ENCODE results near the gene WBP1.
"Not testable (repeated sequence)": the region's sequence is repeated elsewhere in the genome, so short reads cannot be mapped to it uniquely, and the experiment has no call there.

The WBP1 gene

DNA sequence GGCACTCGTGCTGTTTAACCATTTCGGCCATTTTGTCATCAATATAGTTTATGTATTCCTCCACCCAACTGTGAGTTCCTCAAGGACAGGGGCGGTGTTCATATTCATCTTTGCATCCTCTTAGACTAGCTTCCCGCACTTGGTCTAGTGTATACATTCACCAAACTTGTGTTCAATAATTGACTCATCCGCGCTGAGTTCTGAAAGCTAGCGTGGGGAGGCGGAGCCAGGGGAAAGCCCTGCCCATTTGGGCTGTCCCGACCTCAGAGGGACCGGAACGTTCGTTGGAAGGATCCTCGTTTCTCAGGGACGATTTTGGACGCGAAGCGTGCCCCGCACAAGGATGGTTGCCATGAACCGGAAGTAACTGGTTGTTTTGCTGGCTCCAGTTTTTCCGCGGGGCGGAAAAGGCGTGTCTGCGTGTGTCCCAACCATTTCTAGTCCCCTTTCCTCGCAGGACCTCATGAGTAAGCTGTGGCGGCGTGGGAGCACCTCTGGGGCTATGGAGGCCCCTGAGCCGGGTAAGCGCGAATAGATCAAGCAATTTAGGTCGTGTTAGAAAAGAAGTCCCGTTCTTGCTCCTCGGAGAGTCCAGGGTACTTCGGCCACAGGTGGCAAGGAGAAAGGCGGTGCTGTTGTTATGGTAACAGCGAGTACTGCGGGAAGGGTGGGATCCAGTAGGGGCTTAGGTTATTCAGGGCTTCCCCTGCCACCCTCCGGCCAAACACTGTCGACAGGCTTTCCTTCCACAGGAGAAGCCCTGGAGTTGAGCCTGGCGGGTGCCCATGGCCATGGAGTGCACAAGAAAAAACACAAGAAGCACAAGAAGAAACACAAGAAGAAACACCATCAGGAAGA is 3.4 kb upstream of the WBP1 start, which contains the start of gene INO80B:
Gene INO80B (plus strand): TSS at position 434 of the 858 bp plus-strand sequence. CDS start 30 bp downstream, at position 464.
- peak; percentile 99 for DNase-seq (ENCODE audit: low spot score)

DNA sequence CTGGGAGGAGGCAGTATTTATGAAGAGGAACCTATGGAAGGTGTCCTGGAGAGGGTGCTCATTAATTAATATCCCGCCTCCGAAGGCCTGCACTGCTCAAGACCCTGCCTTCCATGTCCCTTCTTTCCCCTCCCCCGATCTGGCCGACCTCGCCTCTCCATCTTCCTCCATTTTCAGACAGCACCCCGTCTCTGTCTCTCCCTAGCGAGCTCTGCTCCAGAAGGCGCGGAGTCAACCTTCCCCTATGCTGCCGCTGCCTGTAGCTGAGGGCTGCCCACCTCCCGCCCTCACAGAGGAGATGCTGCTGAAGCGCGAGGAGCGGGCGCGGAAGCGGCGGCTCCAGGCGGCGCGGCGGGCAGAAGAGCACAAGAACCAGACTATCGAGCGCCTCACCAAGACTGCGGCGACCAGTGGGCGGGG is 1.1 kb upstream of the WBP1 start:
- no peak for DNase-seq (ENCODE audit: low spot score)

DNA sequence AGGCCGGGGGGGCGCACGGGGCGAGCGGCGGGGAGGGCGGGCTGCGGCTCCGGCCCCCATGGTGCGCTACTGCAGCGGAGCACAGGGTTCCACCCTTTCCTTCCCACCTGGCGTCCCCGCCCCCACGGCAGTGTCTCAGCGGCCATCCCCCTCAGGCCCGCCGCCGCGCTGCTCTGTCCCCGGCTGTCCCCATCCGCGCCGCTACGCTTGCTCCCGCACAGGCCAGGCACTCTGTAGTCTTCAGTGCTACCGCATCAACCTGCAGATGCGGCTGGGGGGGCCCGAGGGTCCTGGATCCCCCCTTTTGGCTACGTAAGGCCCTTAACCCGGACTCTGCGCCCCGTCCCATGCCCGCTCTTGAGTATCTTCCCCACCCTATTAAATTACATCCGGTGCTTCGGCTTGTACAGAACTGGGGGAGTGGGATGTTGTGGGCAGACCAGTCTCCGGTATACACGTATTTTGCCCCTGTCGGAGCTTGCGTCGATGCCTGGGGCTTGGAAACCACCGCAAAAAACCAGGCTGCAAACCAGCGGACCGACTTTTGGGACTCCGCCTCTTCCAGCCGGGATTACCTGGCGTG is 598 bp upstream of the WBP1 start:
- no peak for DNase-seq (ENCODE audit: low spot score)

DNA sequence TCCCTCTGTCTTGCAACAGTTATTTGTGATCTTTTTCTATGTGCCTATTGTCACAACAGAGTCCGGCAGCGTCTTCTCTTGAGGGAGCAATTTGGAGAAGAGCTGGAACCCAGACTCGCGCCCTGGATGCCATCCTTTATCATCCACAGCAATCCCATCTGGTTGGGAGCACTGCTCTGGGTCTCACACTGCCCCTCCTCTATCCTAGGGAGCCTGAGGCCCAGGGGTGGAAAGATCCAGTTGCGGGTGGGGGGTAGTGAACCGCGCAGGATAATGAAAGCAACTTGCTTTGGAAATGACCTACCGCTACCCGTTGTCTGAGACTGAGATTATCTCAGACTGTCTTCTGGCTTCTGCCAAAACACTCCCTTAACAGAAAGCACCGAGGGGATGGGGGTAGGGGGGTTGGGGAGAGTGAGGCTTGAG is 713 bp downstream of the WBP1 start:
- DNase-seq (ENCODE audit: low spot score): no peak

DNA sequence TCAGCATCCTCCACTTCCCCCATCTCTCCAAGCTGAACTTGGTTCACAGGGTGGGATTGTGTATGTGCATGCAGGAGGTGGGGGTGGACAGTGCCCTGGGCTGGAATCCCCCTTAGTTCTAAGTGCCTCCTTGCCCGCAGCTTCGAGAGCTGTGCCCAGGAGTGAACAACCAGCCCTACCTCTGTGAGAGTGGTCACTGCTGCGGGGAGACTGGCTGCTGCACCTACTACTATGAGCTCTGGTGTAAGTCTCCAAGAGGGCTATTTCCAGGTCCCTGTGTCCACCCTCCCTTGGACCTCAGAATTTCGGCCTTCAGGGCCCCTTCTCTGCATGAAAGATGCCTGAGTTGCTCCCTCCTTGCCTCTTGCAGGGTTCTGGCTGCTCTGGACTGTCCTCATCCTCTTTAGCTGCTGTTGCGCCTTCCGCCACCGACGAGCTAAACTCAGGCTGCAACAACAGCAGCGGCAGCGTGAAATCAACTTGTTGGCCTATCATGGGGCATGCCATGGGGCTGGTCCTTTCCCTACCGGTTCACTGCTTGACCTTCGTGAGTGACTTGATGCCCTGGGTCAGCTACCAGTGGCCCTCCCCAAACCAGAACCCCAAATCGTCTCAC is 1.4 kb downstream of the WBP1 start:
- not testable (repeated sequence) for DNase-seq (ENCODE audit: low spot score)

DNA sequence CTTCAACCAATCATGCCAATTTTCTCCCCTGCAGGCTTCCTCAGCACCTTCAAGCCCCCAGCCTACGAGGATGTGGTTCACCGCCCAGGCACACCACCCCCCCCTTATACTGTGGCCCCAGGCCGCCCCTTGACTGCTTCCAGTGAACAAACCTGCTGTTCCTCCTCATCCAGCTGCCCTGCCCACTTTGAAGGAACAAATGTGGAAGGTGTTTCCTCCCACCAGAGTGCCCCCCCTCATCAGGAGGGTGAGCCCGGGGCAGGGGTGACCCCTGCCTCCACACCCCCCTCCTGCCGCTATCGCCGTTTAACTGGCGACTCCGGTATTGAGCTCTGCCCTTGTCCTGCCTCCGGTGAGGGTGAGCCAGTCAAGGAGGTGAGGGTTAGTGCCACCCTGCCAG is 1.9 kb downstream of the WBP1 start:
- not testable (repeated sequence) for DNase-seq (ENCODE audit: low spot score)

DNA sequence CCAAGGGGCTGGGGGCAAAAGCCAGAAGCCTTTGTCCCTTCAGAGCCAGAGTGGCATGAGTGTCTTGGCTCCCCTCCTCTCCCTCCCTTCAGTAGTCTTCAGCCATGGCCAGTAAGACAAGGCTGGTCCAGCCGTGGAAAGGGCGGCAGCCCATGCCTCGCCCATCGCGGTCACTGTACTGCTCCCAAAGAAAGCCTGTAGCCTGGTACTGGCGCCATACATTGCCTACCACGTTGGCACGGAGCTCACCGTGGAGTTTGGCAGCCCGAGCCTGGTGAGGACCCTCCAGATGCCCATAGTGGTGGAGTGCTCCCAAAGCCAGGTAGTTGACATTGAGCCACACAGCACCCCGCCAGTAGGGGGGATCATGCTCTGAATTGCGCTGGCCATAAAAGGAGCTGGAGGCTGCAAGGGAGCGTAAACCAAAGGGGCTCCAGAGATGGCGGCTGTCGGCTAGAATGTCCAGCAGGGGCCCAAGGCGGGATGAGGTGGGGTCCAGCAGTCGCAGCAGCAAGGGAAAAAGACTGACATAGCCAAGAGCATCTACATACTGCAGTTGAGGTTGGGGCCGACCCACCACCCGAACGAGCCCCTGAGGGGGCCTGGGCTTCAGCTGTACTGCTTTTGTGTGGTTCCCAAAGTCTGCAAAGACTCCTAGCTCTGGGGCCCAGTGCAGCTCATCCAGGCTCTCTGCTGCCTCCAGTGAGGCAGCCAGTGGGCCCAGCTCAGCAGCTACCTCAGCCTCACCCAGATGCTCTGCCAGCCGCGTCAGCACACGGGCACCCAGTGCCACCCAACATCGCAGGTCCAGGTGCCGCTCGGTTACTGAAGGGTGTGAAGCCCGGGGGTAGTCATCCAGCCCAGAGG is 3.2 kb downstream of the WBP1 start:
- no peak for DNase-seq (ENCODE audit: low spot score)

DNA sequence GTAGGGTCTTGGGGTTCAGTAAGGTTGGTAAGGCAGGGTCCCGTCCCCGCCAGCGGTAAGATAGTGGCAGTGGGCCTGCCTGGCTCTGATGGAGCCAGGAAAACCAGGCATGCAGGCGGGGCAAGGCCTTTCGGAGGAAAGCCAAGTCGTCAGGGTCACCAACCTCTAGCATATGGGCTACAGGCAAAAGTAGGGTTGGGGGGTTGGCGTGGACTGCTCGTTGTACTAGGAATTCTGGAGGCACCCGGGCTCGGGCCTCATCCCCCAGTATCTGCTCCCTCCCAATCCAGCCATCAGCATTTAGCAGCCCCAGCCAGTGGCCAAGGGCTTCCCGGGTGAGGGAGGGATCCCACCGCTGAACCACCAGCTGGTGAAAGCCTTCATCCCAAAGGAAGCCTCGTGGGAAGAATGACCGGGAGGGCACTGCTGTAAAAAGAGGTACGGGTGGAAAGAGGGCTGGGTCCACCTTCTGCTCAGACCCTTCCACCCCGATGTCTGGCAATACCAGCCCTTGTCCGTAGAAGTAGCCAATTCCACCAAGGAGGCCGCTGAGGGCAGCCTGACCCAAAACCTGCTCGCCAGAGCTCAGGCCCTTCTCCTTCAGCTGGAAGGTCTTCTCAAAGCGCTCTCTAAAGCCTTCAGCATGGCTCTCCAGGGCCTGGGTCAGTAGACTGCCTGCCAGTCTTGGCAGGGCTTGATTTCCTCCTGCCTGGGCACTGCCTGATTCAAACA is 4.0 kb downstream of the WBP1 start:
- no peak for DNase-seq (ENCODE audit: low spot score)

DNA sequence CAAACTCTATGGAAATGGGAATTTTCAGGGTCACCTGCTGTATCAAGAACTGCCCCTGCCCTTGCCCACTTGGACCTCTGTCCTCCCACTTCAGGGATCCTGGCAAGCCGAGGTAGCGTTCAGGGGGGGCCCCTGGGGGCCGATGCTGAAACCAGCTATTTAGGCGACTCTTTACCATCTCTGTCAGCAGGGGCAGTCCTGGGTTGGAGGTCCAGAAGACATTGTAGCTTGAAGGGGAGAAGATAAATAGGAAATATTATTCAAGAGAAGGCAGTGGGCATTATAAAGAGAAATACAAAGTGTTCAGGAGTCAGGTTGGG is 4.5 kb downstream of the WBP1 start:
- no peak for DNase-seq (ENCODE audit: low spot score)

DNA sequence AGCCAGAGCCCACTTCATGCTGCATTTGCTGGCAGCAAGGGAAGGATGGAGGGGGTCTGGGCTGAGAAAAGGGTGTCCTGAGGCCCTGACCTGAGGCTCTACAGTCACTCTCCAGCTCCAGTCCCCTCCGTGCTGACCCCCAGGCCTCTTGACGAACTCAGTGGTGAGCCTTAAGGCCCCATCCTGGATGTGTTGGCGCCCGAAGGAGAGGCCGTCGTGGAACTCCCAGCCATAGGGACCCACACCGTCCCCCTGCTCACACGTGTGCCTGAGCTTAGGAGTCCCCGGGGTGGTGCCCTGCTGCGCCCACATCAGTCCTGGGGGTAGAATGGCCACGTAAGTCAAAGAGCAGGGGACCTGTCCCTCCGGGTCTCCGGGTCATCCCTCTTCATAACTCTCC is 6.2 kb downstream of the WBP1 start:
- no peak for DNase-seq (ENCODE audit: low spot score)

DNA sequence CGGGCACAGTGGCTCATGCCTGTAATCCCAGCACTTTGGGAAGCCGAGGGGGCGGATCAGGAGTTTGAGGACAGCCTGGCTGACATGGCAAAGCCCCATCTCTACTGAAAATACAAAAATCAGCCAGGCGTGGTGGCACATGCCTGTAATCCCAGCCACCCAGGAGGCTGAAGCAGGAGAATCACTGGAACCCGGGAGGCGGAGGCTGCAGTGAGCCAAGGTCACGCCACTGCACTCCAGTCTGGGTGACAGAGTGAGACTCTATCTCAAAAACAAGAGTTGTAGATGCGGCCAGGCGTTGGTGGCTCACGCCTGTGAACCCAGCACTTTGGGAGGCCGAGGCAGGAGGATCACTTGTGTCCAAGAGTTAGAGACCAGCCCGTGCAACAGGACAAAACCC is 12.5 kb downstream of the WBP1 start:
- DNase-seq (ENCODE audit: low spot score): not testable (repeated sequence)

DNA sequence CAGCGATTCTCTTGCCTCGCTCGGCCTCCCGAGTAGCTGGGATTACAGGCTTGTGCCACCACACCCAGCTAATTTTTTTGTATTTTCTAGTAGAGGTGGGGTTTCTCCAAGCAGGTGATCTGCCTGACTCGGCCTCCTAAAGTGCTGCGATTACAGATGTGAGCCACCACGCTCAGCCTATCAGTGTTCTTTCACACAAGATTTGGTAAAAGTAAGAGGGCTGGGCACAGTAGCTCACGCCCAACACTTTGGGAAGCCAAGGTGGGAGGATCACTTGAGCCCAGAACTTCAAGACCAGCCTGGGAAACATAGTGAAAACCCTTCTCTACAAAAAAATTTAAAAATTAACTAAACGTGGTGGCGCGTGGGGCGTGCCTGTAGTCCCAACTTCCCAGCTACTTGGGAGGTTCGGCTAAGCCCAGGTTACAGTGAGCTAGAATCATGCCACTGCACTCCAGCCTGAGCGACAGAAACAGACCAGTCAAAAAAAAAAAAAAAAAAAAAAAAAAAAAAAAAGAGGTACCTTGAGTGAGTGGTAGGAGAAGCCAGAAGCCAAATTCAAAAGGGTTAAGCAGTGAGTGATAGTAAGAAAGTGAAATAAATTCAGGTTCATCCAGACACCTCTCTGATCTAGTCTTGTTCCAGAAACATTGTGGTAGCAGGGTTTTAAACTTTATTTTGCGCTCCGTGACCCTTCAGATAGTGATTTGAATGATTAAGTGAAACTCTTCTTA is 13.3 kb downstream of the WBP1 start:
- DNase-seq (ENCODE audit: low spot score): no peak

DNA sequence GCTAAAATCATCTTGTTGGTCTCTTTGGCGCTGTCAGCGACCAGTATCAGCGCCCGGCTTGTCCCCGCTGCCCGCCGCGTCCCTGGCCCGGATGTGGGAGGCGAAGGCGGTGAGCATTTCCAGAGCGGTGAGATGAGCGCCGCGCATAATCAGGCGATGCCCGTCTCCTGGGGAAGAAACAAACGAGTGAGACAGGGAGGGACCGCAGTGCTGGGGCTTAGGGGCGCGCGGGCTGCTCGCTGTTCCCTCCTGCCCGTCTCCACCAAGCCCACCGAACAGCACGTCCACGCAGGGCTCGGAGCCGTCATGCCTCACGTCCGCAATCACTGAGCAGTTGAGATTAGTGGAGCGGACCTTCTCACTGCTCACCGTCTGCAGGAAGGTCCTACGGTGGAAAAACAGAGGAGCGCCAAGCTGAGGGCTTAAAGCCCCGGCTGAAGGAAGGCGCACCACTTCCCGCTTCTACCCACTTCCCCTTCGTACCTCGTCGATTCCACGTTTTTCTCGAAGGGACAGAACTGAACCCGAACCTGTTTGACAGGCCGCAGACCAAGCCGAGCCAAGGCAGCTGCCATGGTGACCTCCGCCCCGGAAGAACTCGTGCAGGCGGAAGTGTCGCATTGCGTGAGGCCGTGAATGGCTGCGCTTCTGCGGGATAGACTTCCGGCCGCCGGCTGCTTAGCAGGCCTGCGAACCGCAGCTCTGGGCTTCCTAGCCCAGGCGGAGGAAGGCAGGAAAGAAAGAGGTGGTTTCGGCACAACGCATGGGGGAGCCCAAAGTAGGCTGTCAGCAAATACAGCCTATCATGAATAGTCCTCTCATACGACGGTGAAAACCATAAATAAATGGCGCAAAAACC is 14.1 kb downstream of the WBP1 start, which contains the start of gene MRPL53:
Gene MRPL53 (minus strand): TSS at position 595 of the 859 bp plus-strand sequence. CDS start 20 bp downstream, at position 575.
- peak; percentile 96 for DNase-seq (ENCODE audit: low spot score)

DNA sequence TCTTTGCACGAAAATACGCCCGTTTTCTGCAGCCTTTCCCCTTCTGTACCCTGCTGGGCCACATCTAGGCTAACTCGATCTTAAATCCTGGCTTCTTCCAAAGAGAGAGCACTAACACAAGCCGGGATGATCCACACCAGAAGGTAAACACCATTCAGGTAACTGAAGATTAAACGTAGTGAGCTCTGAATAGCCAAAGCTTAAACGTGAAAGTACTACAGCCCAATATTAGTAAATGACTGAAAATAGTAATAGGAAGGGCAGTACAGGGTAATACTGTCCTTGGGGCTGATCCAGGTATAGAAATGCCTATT is 14.7 kb downstream of the WBP1 start:
- DNase-seq (ENCODE audit: low spot score): no peak

DNA sequence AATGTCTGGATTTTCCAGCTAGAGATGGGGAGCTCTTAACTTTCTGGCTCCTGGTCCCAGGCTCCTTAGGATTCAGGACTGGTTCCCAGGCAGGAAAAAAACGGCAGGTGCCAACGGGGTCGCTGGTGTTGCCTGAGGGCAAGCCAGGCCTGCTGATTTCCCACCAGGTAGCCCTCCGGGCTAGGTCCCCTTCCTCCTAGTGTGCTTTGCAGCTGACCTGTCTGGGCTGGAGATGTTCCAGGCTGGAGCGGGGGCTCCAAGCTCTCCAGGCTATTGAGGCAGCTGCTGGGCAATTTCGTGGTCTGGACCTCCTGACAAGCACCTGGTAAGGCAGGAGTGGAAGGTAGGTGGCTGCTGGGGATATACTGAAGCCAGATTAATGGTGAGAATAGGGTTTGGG is 16.2 kb downstream of the WBP1 start:
- no peak for DNase-seq (ENCODE audit: low spot score)

DNA sequence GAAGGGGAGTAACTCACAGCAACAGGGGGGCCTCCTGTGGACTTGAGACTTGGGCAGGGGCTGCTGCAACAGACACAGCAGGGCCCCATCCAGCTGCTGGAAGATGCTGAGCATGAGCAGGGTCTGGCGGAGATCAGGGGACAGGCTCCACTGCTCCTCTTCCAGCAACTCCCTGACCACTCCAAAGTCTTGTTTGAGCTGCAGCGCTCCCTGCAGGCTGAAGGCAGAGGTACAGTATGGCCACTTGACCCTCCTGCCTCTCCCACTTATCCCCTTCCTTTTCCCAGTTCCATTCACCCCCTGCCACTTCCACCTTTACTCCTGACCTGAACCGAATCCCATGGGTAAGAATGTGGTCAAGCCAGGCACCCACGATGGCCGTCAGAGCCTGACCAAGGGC is 16.7 kb downstream of the WBP1 start:
- no peak for DNase-seq (ENCODE audit: low spot score)

DNA sequence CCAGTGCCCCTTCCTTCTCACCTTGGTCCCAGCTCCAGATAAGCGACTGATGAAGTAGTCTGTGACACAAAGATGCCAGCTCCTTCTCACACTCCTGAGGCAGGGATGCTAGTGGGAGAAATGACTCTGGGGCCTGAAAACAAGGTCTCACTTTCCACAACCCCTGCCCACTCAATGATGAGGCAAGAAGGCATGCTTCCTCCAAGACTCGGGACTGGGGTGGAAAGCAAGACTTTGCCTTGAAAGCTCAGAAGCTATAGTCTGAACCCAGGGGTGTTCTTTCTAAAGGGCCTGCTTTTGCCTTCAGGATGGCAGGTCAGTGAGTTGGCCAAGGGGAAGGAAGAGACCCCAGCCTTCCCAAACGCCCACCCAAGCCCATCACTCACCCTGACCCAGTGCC is 23.2 kb downstream of the WBP1 start:
- no peak for DNase-seq (ENCODE audit: low spot score)

DNA sequence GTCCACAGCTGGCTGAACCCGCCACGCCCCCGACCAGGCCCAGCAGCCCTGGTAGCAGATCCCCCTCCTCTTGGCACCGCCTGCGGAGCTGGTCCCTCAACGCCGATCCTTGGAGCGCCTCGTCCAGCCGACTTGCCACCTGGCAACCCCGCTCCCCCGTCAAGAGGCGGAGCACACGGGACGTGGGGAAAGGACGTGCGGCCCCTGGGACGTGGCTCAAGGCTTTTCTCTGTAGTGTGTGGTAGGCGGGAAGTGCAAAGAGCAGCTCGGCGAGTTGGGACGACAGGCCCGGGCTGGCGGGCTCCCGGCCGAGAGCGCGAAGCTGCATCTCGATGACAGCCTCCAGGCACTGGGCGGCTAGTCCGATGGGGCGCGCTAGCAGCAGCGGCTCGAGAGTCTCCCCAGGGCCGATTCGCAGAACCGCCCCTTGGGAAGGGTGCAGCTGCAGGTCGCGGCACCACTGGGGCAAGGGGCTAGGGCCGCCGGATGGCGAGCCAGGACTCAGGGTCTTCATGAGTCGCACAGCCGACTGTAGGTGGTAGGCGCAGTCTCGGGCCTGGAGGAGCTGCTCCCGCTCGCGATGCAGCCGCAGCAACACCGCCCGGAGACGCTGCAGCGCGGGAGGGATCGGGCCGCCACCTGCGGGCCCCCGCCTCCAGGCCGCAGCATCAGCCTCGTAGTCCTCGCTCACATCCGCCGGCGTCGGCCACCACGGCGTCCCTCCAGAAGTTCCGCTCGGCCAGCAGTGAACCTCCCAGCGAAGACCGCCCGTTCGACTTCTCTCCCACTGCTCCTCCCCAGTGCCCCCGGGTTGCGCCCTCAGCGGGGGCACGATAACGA is 23.9 kb downstream of the WBP1 start:
- no peak for DNase-seq (ENCODE audit: low spot score)

All from hematopoietic multipotent progenitor cell treated with erythropoietin and hydrocortisone succinate and interleukin-3 and kit ligand, for 17 days (in vitro differentiated cells).